ENCODE results near the gene NNT. TPM values are rescaled to one million over a fixed set of nuclear protein-coding genes. Genes with fewer than 3 reads are reported as not detected.

The NNT gene
- total and polyA plus RNA-seq, 2 of the 13 experiments (the other 11 are each of a cell fraction or from before 2014, with no cell fraction given): 21.1 to 58.0 TPM

DNA sequence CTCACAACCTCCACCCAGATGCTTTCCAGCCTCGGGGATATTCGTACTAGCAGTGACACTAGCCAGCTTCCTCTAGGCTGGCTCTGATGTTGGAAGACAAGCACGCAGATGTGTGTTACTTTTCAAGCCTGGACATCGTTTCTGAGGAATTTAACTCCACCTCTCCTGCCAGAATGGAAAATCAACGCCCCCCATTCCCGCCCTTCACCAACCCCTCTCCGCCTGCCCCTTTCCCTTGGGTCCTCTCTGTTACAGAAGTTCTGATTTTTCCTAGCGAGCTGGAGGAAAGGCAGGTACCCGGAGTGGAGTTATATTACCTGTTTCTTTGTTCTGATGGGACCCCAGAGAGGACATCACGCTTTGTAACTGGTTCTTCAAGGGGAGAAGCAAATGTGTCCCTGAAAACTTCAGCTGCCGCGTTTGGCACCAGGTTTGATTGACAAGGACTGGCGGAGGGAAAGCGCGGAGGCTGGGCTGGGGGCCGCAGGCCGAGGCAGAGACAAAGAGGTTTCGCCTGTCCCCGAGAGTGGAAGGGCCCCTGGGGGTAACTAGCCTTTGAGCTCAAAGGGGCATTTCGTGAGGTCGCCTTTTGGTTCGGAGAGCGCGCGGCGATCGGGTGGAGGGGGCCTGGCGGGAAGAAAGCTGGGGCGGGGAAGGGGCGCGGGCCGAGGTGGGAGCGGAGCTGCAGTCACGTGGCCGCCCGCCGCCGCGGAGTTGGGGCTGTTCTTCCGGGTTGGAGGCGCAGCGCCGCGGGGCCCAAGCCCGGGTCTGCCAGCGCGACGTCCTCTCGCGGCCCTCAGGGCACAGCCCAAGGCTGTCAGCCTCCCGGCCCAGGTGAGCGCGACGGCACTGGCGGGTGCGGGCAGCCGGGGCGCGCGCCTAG is at the start of gene NNT (continued):
- TF ChIP-seq, protein P1, sequence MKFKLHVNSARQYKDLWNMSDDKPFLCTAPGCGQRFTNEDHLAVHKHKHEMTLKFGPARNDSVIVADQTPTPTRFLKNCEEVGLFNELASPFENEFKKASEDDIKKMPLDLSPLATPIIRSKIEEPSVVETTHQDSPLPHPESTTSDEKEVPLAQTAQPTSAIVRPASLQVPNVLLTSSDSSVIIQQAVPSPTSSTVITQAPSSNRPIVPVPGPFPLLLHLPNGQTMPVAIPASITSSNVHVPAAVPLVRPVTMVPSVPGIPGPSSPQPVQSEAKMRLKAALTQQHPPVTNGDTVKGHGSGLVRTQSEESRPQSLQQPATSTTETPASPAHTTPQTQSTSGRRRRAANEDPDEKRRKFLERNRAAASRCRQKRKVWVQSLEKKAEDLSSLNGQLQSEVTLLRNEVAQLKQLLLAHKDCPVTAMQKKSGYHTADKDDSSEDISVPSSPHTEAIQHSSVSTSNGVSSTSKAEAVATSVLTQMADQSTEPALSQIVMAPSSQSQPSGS (CRISPR knock-in tag; IDR thresholded peaks at IDR 0.05): 0 out of 2 replicates have a peak, but pooled peaks have one; percentile 28
- TF ChIP-seq GTF3A (CRISPR knock-in tag; conservative IDR thresholded peaks at IDR 0.05) (no peak), ZNF383 (CRISPR knock-in tag; IDR thresholded peaks at IDR 0.05; ENCODE audit: borderline replicate concordance) (no peak), SKI (IDR thresholded peaks at IDR 0.05; ENCODE audit: partially characterized antibody) (no peak), KMT2A (CRISPR knock-in tag; IDR thresholded peaks at IDR 0.05) (peak; percentile 95), FOXK2 (IDR thresholded peaks at IDR 0.05) (no peak), SP2 (CRISPR knock-in tag; IDR thresholded peaks at IDR 0.05) (peak; percentile 59), ZNF782 (CRISPR knock-in tag; IDR thresholded peaks at IDR 0.05; ENCODE audit: borderline replicate concordance) (no peak), ELF4 (CRISPR knock-in tag; IDR thresholded peaks at IDR 0.05; ENCODE audit: borderline replicate concordance) (peak; percentile 76; the same call in 1 of the 2 replicates)
- TF ChIP-seq, protein P2, sequence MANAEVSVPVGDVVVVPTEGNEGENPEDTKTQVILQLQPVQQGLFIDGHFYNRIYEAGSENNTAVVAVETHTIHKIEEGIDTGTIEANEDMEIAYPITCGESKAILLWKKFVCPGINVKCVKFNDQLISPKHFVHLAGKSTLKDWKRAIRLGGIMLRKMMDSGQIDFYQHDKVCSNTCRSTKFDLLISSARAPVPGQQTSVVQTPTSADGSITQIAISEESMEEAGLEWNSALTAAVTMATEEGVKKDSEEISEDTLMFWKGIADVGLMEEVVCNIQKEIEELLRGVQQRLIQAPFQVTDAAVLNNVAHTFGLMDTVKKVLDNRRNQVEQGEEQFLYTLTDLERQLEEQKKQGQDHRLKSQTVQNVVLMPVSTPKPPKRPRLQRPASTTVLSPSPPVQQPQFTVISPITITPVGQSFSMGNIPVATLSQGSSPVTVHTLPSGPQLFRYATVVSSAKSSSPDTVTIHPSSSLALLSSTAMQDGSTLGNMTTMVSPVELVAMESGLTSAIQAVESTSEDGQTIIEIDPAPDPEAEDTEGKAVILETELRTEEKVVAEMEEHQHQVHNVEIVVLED (CRISPR knock-in tag; IDR thresholded peaks at IDR 0.05; ENCODE audit: borderline replicate concordance): no peak; the same call in 1 of the 2 replicates
- TF ChIP-seq, protein P3, sequence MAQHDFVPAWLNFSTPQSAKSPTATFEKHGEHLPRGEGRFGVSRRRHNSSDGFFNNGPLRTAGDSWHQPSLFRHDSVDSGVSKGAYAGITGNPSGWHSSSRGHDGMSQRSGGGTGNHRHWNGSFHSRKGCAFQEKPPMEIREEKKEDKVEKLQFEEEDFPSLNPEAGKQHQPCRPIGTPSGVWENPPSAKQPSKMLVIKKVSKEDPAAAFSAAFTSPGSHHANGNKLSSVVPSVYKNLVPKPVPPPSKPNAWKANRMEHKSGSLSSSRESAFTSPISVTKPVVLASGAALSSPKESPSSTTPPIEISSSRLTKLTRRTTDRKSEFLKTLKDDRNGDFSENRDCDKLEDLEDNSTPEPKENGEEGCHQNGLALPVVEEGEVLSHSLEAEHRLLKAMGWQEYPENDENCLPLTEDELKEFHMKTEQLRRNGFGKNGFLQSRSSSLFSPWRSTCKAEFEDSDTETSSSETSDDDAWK (CRISPR knock-in tag; IDR thresholded peaks at IDR 0.05): no peak
- TF ChIP-seq, protein P4, sequence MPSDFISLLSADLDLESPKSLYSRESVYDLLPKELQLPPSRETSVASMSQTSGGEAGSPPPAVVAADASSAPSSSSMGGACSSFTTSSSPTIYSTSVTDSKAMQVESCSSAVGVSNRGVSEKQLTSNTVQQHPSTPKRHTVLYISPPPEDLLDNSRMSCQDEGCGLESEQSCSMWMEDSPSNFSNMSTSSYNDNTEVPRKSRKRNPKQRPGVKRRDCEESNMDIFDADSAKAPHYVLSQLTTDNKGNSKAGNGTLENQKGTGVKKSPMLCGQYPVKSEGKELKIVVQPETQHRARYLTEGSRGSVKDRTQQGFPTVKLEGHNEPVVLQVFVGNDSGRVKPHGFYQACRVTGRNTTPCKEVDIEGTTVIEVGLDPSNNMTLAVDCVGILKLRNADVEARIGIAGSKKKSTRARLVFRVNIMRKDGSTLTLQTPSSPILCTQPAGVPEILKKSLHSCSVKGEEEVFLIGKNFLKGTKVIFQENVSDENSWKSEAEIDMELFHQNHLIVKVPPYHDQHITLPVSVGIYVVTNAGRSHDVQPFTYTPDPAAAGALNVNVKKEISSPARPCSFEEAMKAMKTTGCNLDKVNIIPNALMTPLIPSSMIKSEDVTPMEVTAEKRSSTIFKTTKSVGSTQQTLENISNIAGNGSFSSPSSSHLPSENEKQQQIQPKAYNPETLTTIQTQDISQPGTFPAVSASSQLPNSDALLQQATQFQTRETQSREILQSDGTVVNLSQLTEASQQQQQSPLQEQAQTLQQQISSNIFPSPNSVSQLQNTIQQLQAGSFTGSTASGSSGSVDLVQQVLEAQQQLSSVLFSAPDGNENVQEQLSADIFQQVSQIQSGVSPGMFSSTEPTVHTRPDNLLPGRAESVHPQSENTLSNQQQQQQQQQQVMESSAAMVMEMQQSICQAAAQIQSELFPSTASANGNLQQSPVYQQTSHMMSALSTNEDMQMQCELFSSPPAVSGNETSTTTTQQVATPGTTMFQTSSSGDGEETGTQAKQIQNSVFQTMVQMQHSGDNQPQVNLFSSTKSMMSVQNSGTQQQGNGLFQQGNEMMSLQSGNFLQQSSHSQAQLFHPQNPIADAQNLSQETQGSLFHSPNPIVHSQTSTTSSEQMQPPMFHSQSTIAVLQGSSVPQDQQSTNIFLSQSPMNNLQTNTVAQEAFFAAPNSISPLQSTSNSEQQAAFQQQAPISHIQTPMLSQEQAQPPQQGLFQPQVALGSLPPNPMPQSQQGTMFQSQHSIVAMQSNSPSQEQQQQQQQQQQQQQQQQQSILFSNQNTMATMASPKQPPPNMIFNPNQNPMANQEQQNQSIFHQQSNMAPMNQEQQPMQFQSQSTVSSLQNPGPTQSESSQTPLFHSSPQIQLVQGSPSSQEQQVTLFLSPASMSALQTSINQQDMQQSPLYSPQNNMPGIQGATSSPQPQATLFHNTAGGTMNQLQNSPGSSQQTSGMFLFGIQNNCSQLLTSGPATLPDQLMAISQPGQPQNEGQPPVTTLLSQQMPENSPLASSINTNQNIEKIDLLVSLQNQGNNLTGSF (CRISPR knock-in tag; IDR thresholded peaks at IDR 0.05): peak; percentile 86; the same call in 1 of the 2 replicates

Measured in HepG2 (cell line).